Measurements from ENCODE around the gene SPATA20.

The SPATA20 gene

GRCh38 chr17:50594128-50594823 is 47.3 kb downstream of the SPATA20 start:
- no peak for TF ChIP-seq REST (IDR thresholded peaks at IDR 0.05; ENCODE audit: insufficient read depth in 1 of 2, low read depth in 2 of 2, low read length in 2 of 2)
- no peak for TF ChIP-seq POLR2AphosphoS5 (IDR thresholded peaks at IDR 0.05; ENCODE audit: low read depth, low read length)
- no peak for TF ChIP-seq FOXP2 (optimal IDR thresholded peaks at IDR 0.05; ENCODE audit: borderline replicate concordance, extremely low read depth, extremely low read length, insufficient read depth)

- TF ChIP-seq REST (IDR thresholded peaks at IDR 0.05; ENCODE audit: insufficient read depth in 1 of 2, low read depth in 2 of 2, low read length in 2 of 2): no peak
- TF ChIP-seq TAF1 (IDR thresholded peaks at IDR 0.05; ENCODE audit: borderline replicate concordance, insufficient read depth, low read length): no peak
- TF ChIP-seq POLR2AphosphoS5 (IDR thresholded peaks at IDR 0.05; ENCODE audit: low read depth, low read length): no peak
- TF ChIP-seq SIN3A (IDR thresholded peaks at IDR 0.05; ENCODE audit: borderline replicate concordance, insufficient read depth, low read length): no peak
- no peak for TF ChIP-seq FOXP2 (optimal IDR thresholded peaks at IDR 0.05; ENCODE audit: borderline replicate concordance, extremely low read depth, extremely low read length, insufficient read depth)
Observed at GRCh38 chr17:50594892-50595291, 47.9 kb downstream of the SPATA20 start.

- TF ChIP-seq POLR2AphosphoS5 (IDR thresholded peaks at IDR 0.05; ENCODE audit: low read depth, low read length) (no peak), FOXP2 (optimal IDR thresholded peaks at IDR 0.05; ENCODE audit: borderline replicate concordance, extremely low read depth, extremely low read length, insufficient read depth) (no peak), TAF1 (IDR thresholded peaks at IDR 0.05; ENCODE audit: borderline replicate concordance, insufficient read depth, low read length) (no peak), SIN3A (IDR thresholded peaks at IDR 0.05; ENCODE audit: borderline replicate concordance, insufficient read depth, low read length) (no peak), REST (IDR thresholded peaks at IDR 0.05; ENCODE audit: insufficient read depth in 1 of 2, low read depth in 2 of 2, low read length in 2 of 2) (no peak)
Observed at GRCh38 chr17:50596191-50597037, 49.4 kb downstream of the SPATA20 start.

GRCh38 chr17:50598487-50598886 is 51.5 kb downstream of the SPATA20 start:
- TF ChIP-seq FOXP2 (optimal IDR thresholded peaks at IDR 0.05; ENCODE audit: borderline replicate concordance, extremely low read depth, extremely low read length, insufficient read depth) (no peak), TAF1 (IDR thresholded peaks at IDR 0.05; ENCODE audit: borderline replicate concordance, insufficient read depth, low read length) (no peak), SIN3A (IDR thresholded peaks at IDR 0.05; ENCODE audit: borderline replicate concordance, insufficient read depth, low read length) (no peak), POLR2AphosphoS5 (IDR thresholded peaks at IDR 0.05; ENCODE audit: low read depth, low read length) (no peak), REST (IDR thresholded peaks at IDR 0.05; ENCODE audit: insufficient read depth in 1 of 2, low read depth in 2 of 2, low read length in 2 of 2) (no peak)
